IMR-90 (cell line): Measurements from ENCODE around the gene SLC47A2.

ENCODE experiments used
- CTCF ChIP-seq: conservative IDR thresholded peaks from 2 replicates; pipeline ENCODE4 v1.5.1; 2012; ENCODE audit warnings: mild to moderate bottlenecking, low read depth, low read length, improper control_type of control experiment
- ELK1 ChIP-seq: fragments of 150-350 bp; IDR thresholded peaks from 2 replicates; pipeline ENCODE4 v1.6.1; 2016; ENCODE audit warnings: low read depth, mild to moderate bottlenecking, low read length, moderate library complexity, borderline replicate concordance
- FOS ChIP-seq: fragments of 150-350 bp; IDR thresholded peaks from 2 replicates; pipeline ENCODE4 v1.6.1; 2016; ENCODE audit warnings: low read depth, low read length
- MAFK ChIP-seq: IDR thresholded peaks from 2 replicates; pipeline ENCODE4 v1.6.1; 2012; ENCODE audit warnings: low read depth, low read length, improper control_type of control experiment
- MAZ ChIP-seq: IDR thresholded peaks from 2 replicates; pipeline ENCODE4 v1.6.1; 2012; ENCODE audit warnings: low read depth, mild to moderate bottlenecking, low read length, improper control_type of control experiment, moderate library complexity, borderline replicate concordance
- NFE2L2 ChIP-seq: fragments of 150-350 bp; IDR thresholded peaks from 2 replicates; pipeline ENCODE4 v1.6.1; 2016; ENCODE audit warnings: low read depth, mild to moderate bottlenecking, low read length
- POLR2A ChIP-seq: IDR thresholded peaks from 2 replicates; pipeline ENCODE4 v1.6.1; 2012; ENCODE audit warnings: mild to moderate bottlenecking, low read depth, low read length
- RAD21 ChIP-seq: IDR thresholded peaks from 2 replicates; pipeline ENCODE4 v1.6.1; 2012; ENCODE audit warnings: low read length, improper control_type of control experiment
- RCOR1 ChIP-seq: IDR thresholded peaks from 2 replicates; pipeline ENCODE4 v1.6.1; 2012; ENCODE audit warnings: mild to moderate bottlenecking, low read length, improper control_type of control experiment; ENCODE audit not compliant: insufficient replicate concordance
- RFX5 ChIP-seq: IDR thresholded peaks from 2 replicates; pipeline ENCODE4 v1.8.0; 2012; ENCODE audit warnings: low read depth, mild to moderate bottlenecking, low read length, moderate library complexity
- SMC3 ChIP-seq: fragments of 150-350 bp; IDR thresholded peaks from 2 replicates; pipeline ENCODE4 v1.6.1; 2016; ENCODE audit warnings: low read depth, mild to moderate bottlenecking, antibody characterized with exemption, low read length, moderate library complexity
- USF2 ChIP-seq: fragments of 150-350 bp; IDR thresholded peaks from 2 replicates; pipeline ENCODE4 v1.6.1; 2017; ENCODE audit warnings: mild to moderate bottlenecking, antibody characterized with exemption, low read length, low read depth

GRCh38 chr17:19649274-19649541 is 67.2 kb downstream of the SLC47A2 start:
- no peak for TF ChIP-seq CTCF
- no peak for TF ChIP-seq SMC3
- no peak for TF ChIP-seq MAZ
- no peak for TF ChIP-seq FOS
- TF ChIP-seq POLR2A: no peak
- no peak for TF ChIP-seq USF2
- TF ChIP-seq RAD21: no peak
- TF ChIP-seq RFX5: no peak
- TF ChIP-seq ELK1: no peak
- no peak for TF ChIP-seq RCOR1
- TF ChIP-seq MAFK: no peak
- no peak for TF ChIP-seq NFE2L2
